Neural cell (in vitro differentiated cells): Measurements from ENCODE around the gene DOCK10.

ENCODE experiments used
- POLR2AphosphoS5 ChIP-seq: IDR thresholded peaks from 2 replicates; pipeline ENCODE4 v1.6.1; 2012
- RAD21 ChIP-seq: fragments of 450-650 bp; conservative IDR thresholded peaks from 2 replicates; pipeline ENCODE4 v1.6.1; 2014; ENCODE audit warnings: antibody characterized with exemption, mild to moderate bottlenecking, moderate library complexity
- TAF1 ChIP-seq: IDR thresholded peaks from 2 replicates; pipeline ENCODE4 v1.6.1; 2012; ENCODE audit warnings: low read depth
- TF ChIP-seq, protein P1 (sequence below): fragments of 450-650 bp; IDR thresholded peaks from 2 replicates; pipeline ENCODE4 v1.5.1; 2014; ENCODE audit warnings: antibody characterized with exemption, mild to moderate bottlenecking, moderate library complexity; ENCODE audit not compliant: poor library complexity, severe bottlenecking

DNA sequence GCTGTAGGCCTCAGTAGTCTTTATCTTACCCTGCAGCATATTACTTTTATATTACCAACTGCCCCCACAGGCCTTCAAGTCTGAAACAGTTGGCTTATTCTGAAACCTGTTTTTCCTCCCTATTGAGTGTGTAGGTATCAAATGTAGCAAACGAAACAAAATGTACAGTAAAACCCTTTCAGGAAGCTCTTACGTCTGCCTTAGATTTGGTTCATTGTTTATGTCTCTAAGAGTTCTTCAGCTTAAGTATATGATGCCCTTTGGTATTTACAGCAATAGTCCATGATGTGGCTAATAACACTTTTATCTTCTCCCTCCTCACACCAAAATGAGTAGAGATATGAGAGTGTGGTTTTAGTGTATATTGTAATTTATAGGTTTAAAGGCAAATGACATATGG, 108.8 kb downstream of the DOCK10 start:
- no peak for TF ChIP-seq RAD21
- TF ChIP-seq, protein P1, sequence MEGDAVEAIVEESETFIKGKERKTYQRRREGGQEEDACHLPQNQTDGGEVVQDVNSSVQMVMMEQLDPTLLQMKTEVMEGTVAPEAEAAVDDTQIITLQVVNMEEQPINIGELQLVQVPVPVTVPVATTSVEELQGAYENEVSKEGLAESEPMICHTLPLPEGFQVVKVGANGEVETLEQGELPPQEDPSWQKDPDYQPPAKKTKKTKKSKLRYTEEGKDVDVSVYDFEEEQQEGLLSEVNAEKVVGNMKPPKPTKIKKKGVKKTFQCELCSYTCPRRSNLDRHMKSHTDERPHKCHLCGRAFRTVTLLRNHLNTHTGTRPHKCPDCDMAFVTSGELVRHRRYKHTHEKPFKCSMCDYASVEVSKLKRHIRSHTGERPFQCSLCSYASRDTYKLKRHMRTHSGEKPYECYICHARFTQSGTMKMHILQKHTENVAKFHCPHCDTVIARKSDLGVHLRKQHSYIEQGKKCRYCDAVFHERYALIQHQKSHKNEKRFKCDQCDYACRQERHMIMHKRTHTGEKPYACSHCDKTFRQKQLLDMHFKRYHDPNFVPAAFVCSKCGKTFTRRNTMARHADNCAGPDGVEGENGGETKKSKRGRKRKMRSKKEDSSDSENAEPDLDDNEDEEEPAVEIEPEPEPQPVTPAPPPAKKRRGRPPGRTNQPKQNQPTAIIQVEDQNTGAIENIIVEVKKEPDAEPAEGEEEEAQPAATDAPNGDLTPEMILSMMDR, result no peak
- no peak for TF ChIP-seq POLR2AphosphoS5
- TF ChIP-seq TAF1, result no peak
